ENCODE data around the gene PRG3.

PRG3 gene

DNA sequence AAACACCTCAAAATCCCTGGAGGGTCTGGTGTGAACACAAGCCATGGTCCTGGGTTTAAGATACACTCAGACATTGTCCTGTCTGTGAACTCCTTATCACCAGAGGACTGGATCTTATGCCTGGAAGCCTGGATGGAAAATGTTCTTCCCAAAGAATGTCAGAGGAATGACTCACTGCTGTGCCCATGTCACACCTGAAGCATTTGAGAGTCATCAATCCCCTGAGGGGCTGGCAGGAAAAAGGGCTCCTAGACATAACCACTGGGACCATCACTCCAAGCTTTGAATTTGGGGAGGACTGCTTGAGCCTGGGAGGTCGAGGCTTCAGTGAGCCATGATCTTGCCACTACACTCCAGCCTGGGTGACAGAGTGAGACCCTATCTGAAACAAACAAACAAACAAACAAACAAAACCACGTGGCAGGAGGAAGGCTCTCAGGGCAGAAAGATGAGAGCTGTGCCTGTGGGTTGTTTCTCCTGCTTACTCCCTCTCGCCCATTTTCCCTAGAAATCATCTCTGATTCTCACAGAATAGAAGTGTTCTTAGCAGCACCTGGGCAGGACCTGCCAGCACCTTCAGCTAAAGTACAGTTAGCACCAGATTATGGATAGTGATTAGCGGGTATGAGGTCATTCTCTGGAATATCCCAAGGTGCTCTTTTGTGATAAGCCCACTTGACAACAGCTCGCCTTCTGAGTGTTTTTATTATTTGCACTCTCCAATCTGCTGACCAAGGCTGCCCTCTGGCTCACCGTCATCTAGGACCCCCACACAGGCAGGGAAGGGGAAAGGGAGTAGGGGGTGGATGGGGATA is 21.4 kb upstream of the PRG3 start:
- no peak overlapping the region for H3K27ac ChIP-seq
- no peak for TF ChIP-seq CTCF (conservative IDR thresholded peaks at IDR 0.05)

DNA sequence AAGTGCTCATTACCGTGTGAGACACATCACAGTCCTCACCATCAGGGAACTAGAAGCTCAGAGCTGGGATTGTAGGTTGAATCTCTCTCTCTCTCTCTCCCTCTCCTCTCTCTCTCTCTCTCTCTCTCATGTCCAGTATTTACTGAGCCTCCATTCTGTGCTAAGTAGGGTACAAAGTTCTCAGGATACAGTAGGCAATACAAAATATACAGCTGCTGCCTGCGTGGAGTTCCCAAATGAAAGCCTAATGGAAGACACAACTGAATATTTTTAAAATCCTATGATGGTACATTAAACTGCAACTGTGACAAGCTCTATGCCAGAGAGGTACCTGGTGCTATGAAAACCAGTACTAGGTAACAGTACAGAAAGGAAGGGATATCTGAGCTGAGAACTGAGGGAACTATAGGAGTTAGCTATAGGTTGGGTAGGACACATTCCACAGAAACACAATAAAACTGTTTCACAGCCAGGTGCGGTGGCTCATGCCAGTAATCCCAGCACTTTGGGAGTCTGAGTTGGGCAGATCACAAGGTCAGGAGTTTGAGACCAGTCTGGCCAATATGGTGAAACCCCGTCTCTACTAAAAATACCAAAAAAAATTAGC is 19.1 kb upstream of the PRG3 start:
- no peak for TF ChIP-seq CTCF (conservative IDR thresholded peaks at IDR 0.05)
- H3K27ac ChIP-seq: no peak overlapping the region

- no peak for TF ChIP-seq CTCF (conservative IDR thresholded peaks at IDR 0.05)
- H3K27ac ChIP-seq: no peak overlapping the region
Observed at GRCh38 chr11:57399221-57399620, 18.3 kb upstream of the PRG3 start.

DNA sequence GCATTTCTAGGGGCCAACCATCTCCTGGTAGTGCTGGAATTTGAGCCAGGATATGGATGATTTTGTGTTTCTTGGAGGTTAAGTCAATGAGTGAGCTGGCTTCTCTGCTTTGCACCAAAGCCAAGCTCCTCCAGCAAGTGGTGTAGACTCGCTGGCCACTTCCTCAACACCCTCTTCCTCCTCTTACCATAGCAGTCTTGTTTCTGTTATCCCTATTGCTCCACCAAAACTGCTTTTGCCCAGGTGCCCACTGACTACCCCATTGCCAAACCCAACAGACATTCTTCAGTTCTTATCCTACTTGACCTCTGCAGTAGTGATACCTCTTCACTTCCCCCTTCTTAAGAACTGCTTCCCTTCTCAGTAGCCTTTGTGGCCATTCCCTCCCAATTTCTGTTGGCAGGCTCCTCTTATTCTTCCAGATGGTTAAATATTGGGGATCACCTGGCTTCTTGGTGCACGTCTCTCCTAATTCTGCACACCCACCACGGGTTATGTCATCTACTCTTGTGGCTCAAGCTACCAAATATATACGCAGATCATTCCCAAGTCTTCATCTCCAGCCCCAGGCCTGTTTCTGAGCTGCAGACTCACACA is 16.5 kb upstream of the PRG3 start:
- TF ChIP-seq CTCF (conservative IDR thresholded peaks at IDR 0.05): no peak
- no peak overlapping the region for H3K27ac ChIP-seq

- no peak for TF ChIP-seq CTCF (conservative IDR thresholded peaks at IDR 0.05)
- no peak overlapping the region for H3K27ac ChIP-seq
Observed at GRCh38 chr11:57396744-57397143, 15.8 kb upstream of the PRG3 start.

DNA sequence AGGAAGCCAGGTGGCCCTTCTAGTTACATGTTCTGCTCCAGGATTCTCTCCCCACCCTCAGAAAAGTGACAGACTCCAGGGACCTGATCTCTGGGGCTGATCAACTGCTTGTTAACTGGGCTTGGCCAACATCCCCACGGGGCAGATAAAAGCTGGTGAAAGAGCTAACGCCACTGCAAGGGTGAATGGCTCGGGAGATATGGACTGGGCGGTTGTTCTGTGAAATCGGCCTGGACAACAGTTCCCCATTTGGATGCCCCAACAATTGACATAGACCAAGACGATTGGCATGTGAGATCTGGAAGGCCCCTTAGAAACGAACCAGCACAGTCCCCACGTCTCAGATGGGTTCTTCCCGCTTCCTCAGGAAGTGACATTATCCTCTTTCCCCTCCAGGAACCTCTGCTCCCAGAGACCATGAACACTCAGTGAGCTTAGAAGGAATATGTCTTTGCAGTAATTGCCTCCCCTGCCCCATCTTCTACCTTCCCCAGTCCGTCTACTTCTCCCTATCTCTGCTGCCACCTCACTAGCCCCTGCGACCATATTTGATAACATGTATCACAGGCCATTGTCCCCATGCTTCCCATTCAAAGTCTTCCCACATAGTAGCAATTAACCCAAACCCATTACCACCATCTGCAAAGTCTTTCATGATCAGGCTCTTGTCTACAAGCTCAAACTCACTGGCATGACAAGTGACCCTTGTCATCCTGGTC is 15.1 kb upstream of the PRG3 start:
- no peak overlapping the region for H3K27ac ChIP-seq
- TF ChIP-seq CTCF (conservative IDR thresholded peaks at IDR 0.05): no peak

Data from VCaP (cell line).